ENCODE measurements around the gene NR6A1. TPM values are rescaled to one million over a fixed set of nuclear protein-coding genes. Genes with fewer than 3 reads are reported as not detected.

Gene NR6A1
- polyA plus RNA-seq, 1 donor from 2014 or later, result 4.3 TPM

- Histone ChIP-seq H3K27me3 (ENCODE audit: insufficient read depth, low read depth, low read length) (no peaks in the 10 kb centered on the region), H4K20me1 (ENCODE audit: insufficient read depth) (no peaks in the 10 kb centered on the region), H2AFZ (ENCODE audit: low read depth, low read length) (no peak overlapping the region), H3K9me2 (ENCODE audit: insufficient read depth, low read length) (no peaks in the 10 kb centered on the region), H3K79me2 (replicated peaks; ENCODE audit: insufficient read depth, low read length) (no peaks in the 10 kb centered on the region), H3K27ac (ENCODE audit: low read length) (no peak overlapping the region), H3K9ac (ENCODE audit: low read length) (no peak overlapping the region), H3K36me3 (ENCODE audit: insufficient read depth, low read length) (no peaks in the 10 kb centered on the region), H3K9me3 (ENCODE audit: low read length) (no peaks in the 10 kb centered on the region), H3K4me3 (ENCODE audit: low read length) (no peak overlapping the region), H3F3A (ENCODE audit: insufficient read depth, low read length, poor library complexity, severe bottlenecking) (no peaks in the 10 kb centered on the region), H3K4me2 (ENCODE audit: low read length) (no peak overlapping the region)
- TF ChIP-seq REST (IDR thresholded peaks at IDR 0.05; ENCODE audit: borderline replicate concordance), result no peak
- TF ChIP-seq TAF1 (IDR thresholded peaks at IDR 0.05; ENCODE audit: low read depth), result no peak
- TF ChIP-seq SMC3 (conservative IDR thresholded peaks at IDR 0.05; ENCODE audit: poor library complexity), result no peak
- TF ChIP-seq EP300 (conservative IDR thresholded peaks at IDR 0.05; ENCODE audit: poor library complexity, severe bottlenecking), result no peak
- no peak for TF ChIP-seq CTCF (IDR thresholded peaks at IDR 0.05; ENCODE audit: poor library complexity, severe bottlenecking)
- TF ChIP-seq POLR2AphosphoS5 (IDR thresholded peaks at IDR 0.05), result no peak
- no peak for TF ChIP-seq MXI1 (conservative IDR thresholded peaks at IDR 0.05; ENCODE audit: poor library complexity, severe bottlenecking)
- TF ChIP-seq EZH2 (IDR thresholded peaks at IDR 0.05; ENCODE audit: borderline replicate concordance, insufficient read depth, low read length, poor library complexity, severe bottlenecking), result no peak
Measured at GRCh38 chr9:124782661-124783574, 11.8 kb upstream of the NR6A1 start.

DNA sequence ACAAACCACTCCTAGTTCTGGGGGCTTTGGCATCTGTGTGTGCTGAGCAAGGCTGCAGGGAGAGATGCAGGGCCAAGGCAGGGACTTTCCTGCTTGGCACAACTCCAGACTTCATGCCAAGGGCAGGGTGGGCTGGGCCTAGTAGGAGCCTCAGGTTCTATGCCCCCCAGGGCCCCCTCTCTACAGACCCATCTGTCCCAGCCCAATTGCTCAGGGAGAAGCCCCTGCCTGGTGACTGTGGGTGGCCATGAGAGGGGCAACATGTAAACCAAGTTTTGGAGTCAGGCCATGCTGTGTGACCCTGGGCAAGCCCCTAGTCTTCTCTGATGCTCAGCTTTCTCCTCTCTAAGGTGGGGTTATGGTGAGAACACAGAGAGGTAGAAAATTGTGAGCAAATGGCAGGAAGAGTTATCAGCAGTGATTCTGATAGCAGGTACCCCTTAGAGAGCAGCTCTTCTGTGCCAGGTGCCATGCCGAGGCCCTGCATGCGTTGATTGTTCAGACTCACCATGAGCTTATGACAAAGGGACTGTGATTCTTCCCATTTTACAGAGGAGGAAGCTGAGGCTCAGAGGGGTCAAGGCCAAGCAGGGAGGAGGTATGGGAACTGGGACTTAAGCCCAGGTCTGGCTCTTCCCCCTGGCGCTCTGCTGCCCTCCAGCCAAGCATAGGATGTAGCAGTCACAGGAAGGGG is 11.0 kb upstream of the NR6A1 start:
- Histone ChIP-seq H3F3A (ENCODE audit: insufficient read depth, low read length, poor library complexity, severe bottlenecking) (no peaks in the 10 kb centered on the region), H2AFZ (ENCODE audit: low read depth, low read length) (no peak overlapping the region), H3K9me3 (ENCODE audit: low read length) (no peaks in the 10 kb centered on the region), H3K9ac (ENCODE audit: low read length) (no peak overlapping the region), H4K20me1 (ENCODE audit: insufficient read depth) (no peaks in the 10 kb centered on the region), H3K79me2 (replicated peaks; ENCODE audit: insufficient read depth, low read length) (no peaks in the 10 kb centered on the region), H3K4me2 (ENCODE audit: low read length) (no peak overlapping the region), H3K27me3 (ENCODE audit: insufficient read depth, low read depth, low read length) (peaks cover 7% of the 10 kb centered on the region), H3K36me3 (ENCODE audit: insufficient read depth, low read length) (no peaks in the 10 kb centered on the region), H3K4me3 (ENCODE audit: low read length) (no peak overlapping the region), H3K9me2 (ENCODE audit: insufficient read depth, low read length) (no peaks in the 10 kb centered on the region), H3K27ac (ENCODE audit: low read length) (no peak overlapping the region)
- TF ChIP-seq REST (IDR thresholded peaks at IDR 0.05; ENCODE audit: borderline replicate concordance) (no peak), POLR2AphosphoS5 (IDR thresholded peaks at IDR 0.05) (no peak), MXI1 (conservative IDR thresholded peaks at IDR 0.05; ENCODE audit: poor library complexity, severe bottlenecking) (no peak), CTCF (IDR thresholded peaks at IDR 0.05; ENCODE audit: poor library complexity, severe bottlenecking) (no peak), RAD21 (conservative IDR thresholded peaks at IDR 0.05) (no peak), EP300 (conservative IDR thresholded peaks at IDR 0.05; ENCODE audit: poor library complexity, severe bottlenecking) (no peak), EZH2 (IDR thresholded peaks at IDR 0.05; ENCODE audit: borderline replicate concordance, insufficient read depth, low read length, poor library complexity, severe bottlenecking) (no peak), TAF1 (IDR thresholded peaks at IDR 0.05; ENCODE audit: low read depth) (no peak), SMC3 (conservative IDR thresholded peaks at IDR 0.05; ENCODE audit: poor library complexity) (no peak)
